Measurements from ENCODE around the gene MAGEA8.
"Not testable (repeated sequence)": the region's sequence is repeated elsewhere in the genome, so short reads cannot be mapped to it uniquely, and the experiment has no call there.

MAGEA8 gene

GRCh38 chrX:149871940-149872339 is 9.0 kb upstream of the MAGEA8 start:
- Histone ChIP-seq H3K27me3 (no peaks in the 10 kb centered on the region), H3K36me3 (no peaks in the 10 kb centered on the region), H3K4me1 (ENCODE audit: control insufficient read depth in 1 of 2, insufficient read depth in 1 of 2, low read depth in 1 of 2, low read length in 1 of 2) (no peaks in the 10 kb centered on the region), H3K9me3 (no peaks in the 10 kb centered on the region), H3K4me3 (ENCODE audit: low read depth in 1 of 2, low read length in 1 of 2) (no peak overlapping the region), H3K27ac (no peak overlapping the region)
- no peak for TF ChIP-seq CTCF (IDR thresholded peaks at IDR 0.05)

- H3K36me3 ChIP-seq: no peaks in the 10 kb centered on the region
- H3K9me3 ChIP-seq: no peaks in the 10 kb centered on the region
- no peak overlapping the region for H3K4me3 ChIP-seq (ENCODE audit: low read depth in 1 of 2, low read length in 1 of 2)
- no peaks in the 10 kb centered on the region for H3K27me3 ChIP-seq
- no peak for TF ChIP-seq CTCF (IDR thresholded peaks at IDR 0.05)
- H3K4me1 ChIP-seq (ENCODE audit: control insufficient read depth in 1 of 2, insufficient read depth in 1 of 2, low read depth in 1 of 2, low read length in 1 of 2): no peaks in the 10 kb centered on the region
- no peak overlapping the region for H3K27ac ChIP-seq
Measured at GRCh38 chrX:149877157-149877556, 3.8 kb upstream of the MAGEA8 start.

GRCh38 chrX:149877636-149878035 is 3.3 kb upstream of the MAGEA8 start:
- TF ChIP-seq CTCF (IDR thresholded peaks at IDR 0.05): no peak
- H3K9me3 ChIP-seq: no peaks in the 10 kb centered on the region
- H3K36me3 ChIP-seq: no peaks in the 10 kb centered on the region
- no peaks in the 10 kb centered on the region for H3K27me3 ChIP-seq
- H3K27ac ChIP-seq: no peak overlapping the region
- no peak overlapping the region for H3K4me3 ChIP-seq (ENCODE audit: low read depth in 1 of 2, low read length in 1 of 2)
- no peaks in the 10 kb centered on the region for H3K4me1 ChIP-seq (ENCODE audit: control insufficient read depth in 1 of 2, insufficient read depth in 1 of 2, low read depth in 1 of 2, low read length in 1 of 2)

GRCh38 chrX:149890828-149891227 is 9.8 kb downstream of the MAGEA8 start:
- not testable (repeated sequence) for H3K4me3 ChIP-seq (ENCODE audit: low read depth in 1 of 2, low read length in 1 of 2); H3K36me3 ChIP-seq; H3K9me3 ChIP-seq; H3K4me1 ChIP-seq (ENCODE audit: control insufficient read depth in 1 of 2, insufficient read depth in 1 of 2, low read depth in 1 of 2, low read length in 1 of 2); H3K27me3 ChIP-seq; H3K27ac ChIP-seq

- no peak for TF ChIP-seq CTCF (IDR thresholded peaks at IDR 0.05)
- H3K27ac ChIP-seq: no peak overlapping the region
- no peaks in the 10 kb centered on the region for H3K4me1 ChIP-seq (ENCODE audit: control insufficient read depth in 1 of 2, insufficient read depth in 1 of 2, low read depth in 1 of 2, low read length in 1 of 2)
- H3K9me3 ChIP-seq: no peaks in the 10 kb centered on the region
- H3K4me3 ChIP-seq (ENCODE audit: low read depth in 1 of 2, low read length in 1 of 2): no peak overlapping the region
- H3K27me3 ChIP-seq: no peaks in the 10 kb centered on the region
- no peaks in the 10 kb centered on the region for H3K36me3 ChIP-seq
Measured at GRCh38 chrX:149898554-149898953, 17.6 kb downstream of the MAGEA8 start.

GRCh38 chrX:149903889-149904748 is 23.1 kb downstream of the MAGEA8 start:
- Histone ChIP-seq H3K36me3 (no peaks in the 10 kb centered on the region), H3K27ac (no peak overlapping the region), H3K4me3 (ENCODE audit: low read depth in 1 of 2, low read length in 1 of 2) (no peak overlapping the region), H3K4me1 (ENCODE audit: control insufficient read depth in 1 of 2, insufficient read depth in 1 of 2, low read depth in 1 of 2, low read length in 1 of 2) (no peaks in the 10 kb centered on the region), H3K27me3 (no peaks in the 10 kb centered on the region), H3K9me3 (no peaks in the 10 kb centered on the region)
- TF ChIP-seq CTCF (IDR thresholded peaks at IDR 0.05): no peak

All from neutrophil (primary cell).